ENCODE data around the gene ATPAF2.

Gene ATPAF2

DNA sequence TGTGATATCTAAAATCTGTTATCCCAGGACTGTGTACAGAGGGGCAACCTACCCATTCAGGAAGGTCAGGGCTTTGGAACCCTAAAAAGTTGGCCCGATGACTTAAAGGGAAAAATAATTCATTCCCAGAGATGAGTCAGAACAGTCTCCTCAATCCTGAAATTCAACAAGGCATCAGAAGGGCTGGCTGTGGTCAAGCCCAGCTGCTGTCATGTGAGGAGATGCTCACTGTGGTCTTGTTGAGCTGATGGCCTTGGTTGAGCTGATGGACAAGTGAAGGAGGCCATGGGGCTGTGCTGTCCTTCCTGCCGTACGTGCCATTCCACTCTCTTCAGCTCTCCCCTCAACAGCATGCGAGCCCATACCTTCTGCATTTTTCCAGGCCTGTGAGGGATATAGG lies 27.9 kb upstream of the ATPAF2 start:
- Histone ChIP-seq H3K27ac (no peak overlapping the region), H3K4me3 (no peak overlapping the region), H3K4me2 (no peak overlapping the region), H3K9ac (no peak overlapping the region), H4K20me1 (no peaks in the 10 kb centered on the region), H3K36me3 (peaks cover 54% of the 10 kb centered on the region), H3K9me3 (no peaks in the 10 kb centered on the region), H3K4me1 (peaks cover 8% of the 10 kb centered on the region), H3K27me3 (no peaks in the 10 kb centered on the region)
- no peak for TF ChIP-seq Cebpa-rat (IDR thresholded peaks at IDR 0.05)

DNA sequence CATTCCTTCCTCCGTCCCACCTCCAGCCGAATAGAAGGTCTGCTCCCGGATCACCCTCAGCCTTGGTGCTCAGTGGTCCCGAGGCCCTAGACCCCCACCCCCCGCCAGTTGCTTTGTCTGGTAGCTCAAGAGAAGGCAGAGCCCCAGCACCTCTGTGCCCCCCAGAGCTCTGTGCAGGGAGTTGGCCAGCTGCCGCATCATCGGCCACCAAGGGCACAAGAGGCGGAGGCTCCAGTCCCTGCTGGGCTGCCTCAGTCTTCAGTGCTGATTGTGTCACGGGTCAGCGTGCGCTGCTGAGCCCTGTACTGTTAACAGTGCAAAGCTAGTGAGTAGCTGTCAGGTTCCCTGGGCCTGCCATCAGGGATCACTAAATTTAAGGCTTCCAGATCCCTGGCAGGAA lies 26.6 kb upstream of the ATPAF2 start:
- Histone ChIP-seq H3K4me2 (no peak overlapping the region), H3K27ac (no peak overlapping the region), H4K20me1 (no peaks in the 10 kb centered on the region), H3K9ac (no peak overlapping the region), H3K4me3 (no peak overlapping the region), H3K36me3 (peaks cover 68% of the 10 kb centered on the region), H3K9me3 (no peaks in the 10 kb centered on the region), H3K4me1 (no peaks in the 10 kb centered on the region), H3K27me3 (no peaks in the 10 kb centered on the region)
- TF ChIP-seq Cebpa-rat (IDR thresholded peaks at IDR 0.05) = no peak

DNA sequence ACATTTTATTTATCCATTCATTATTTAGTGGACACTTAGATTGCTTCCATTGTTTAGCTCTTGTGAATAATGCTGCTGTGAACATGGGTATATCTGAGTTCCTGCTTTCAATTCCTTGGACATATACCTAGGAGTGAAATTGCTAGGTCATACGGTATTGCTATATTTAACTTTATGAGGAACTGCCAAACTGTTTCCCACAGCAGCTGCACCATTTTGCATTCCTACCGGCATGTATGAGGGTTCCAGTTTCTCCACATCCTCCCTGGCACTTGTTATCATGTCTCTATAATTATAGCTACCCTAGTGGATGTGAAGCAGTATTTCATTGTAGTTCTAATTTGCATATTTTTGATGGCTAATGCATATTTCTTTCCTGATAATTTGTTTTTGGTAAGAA lies 25.1 kb upstream of the ATPAF2 start:
- Histone ChIP-seq H4K20me1 (no peaks in the 10 kb centered on the region), H3K4me1 (0 out of 2 replicates have a peak, but pooled peaks cover 5% of the 10 kb centered on the region), H3K36me3 (peaks cover 82% of the 10 kb centered on the region)

DNA sequence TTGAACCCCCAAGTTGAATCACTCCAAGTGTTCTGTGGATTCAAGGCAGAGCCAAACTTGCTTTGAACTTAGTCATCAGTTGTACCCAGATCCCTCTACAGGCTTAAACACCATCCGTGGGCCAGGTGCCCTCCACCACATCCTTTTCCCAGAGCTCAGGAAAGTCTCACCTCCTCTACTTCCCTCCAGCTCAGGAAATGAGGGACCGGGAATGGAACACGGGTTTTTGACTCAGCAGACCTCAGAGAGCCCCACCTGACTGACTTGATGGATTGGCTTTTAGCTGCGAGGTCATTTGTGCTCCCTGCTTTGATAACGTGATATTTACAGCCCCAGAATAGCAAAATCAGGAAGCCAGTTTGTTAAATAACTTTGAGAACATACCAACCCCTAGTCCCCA lies 20.3 kb upstream of the ATPAF2 start:
- Histone ChIP-seq H3K36me3 (peaks cover 97% of the 10 kb centered on the region), H3K4me3 (no peak overlapping the region), H4K20me1 (no peaks in the 10 kb centered on the region; the same call in 1 of the 2 replicates), H3K27ac (no peak overlapping the region), H3K9ac (no peak overlapping the region), H3K4me1 (0 out of 2 replicates have a peak, but pooled peaks cover 6% of the 10 kb centered on the region), H3K27me3 (no peaks in the 10 kb centered on the region), H3K9me3 (no peaks in the 10 kb centered on the region), H3K4me2 (no peak overlapping the region)
- no peak for TF ChIP-seq Cebpa-rat (IDR thresholded peaks at IDR 0.05)

More for the DNA sequence above, 25.1 kb upstream of the ATPAF2 start:
- no peak overlapping the region for H3K27ac ChIP-seq
- no peaks in the 10 kb centered on the region for H3K9me3 ChIP-seq
- H3K9ac ChIP-seq = no peak overlapping the region
- H3K4me2 ChIP-seq = no peak overlapping the region
- no peak overlapping the region for H3K4me3 ChIP-seq
- no peak for TF ChIP-seq Cebpa-rat (IDR thresholded peaks at IDR 0.05)
- no peaks in the 10 kb centered on the region for H3K27me3 ChIP-seq

DNA sequence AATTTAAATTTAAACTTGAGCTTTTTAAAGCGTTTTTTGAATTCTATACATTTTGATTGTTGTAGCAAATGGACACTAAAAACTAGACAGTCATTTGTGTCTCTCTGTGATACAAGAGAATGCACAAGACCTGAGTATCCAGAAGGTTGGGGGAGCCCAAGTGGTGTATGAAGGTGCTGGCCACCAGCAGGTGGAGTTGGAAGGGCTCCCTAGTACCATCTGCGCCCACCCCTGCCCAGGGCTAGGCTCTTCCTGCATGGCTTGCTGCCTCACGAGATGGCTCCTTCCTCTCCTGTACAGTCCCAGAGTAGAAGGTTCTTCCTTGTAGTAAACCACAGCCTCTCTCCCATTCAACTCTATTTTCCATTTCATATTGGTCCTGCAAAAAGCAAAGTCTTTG lies 17.2 kb upstream of the ATPAF2 start:
- H3K4me1 ChIP-seq = peaks cover 20% of the 10 kb centered on the region
- no peaks in the 10 kb centered on the region for H3K9me3 ChIP-seq
- no peak overlapping the region for H3K27ac ChIP-seq
- H3K9ac ChIP-seq = no peak overlapping the region
- no peak for TF ChIP-seq Cebpa-rat (IDR thresholded peaks at IDR 0.05)
- H3K4me3 ChIP-seq = no peak overlapping the region
- H4K20me1 ChIP-seq = peaks cover 9% of the 10 kb centered on the region
- peaks cover 78% of the 10 kb centered on the region for H3K36me3 ChIP-seq
- no peaks in the 10 kb centered on the region for H3K27me3 ChIP-seq
- no peak overlapping the region for H3K4me2 ChIP-seq

DNA sequence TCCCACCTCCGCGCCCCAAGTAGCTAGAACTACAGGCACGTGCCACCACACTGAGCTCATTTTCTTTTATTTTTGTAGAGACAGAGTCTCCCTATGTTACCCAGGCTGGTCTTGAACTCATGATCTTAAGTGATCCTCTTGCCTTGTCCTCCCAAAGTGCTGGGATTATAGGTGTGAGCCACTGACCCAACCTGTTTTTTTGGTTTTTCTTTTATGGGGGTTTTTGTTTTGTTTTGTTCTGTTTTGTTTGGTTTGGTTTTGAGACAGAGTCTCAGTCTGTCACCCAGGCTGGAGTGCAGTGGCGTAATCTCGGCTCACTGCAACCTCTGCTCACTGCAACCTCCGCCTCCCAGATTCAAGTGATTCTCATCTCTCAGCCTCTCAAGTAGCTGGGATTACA lies 16.6 kb upstream of the ATPAF2 start:
- Histone ChIP-seq H4K20me1 (peaks cover 9% of the 10 kb centered on the region), H3K27ac (no peak overlapping the region), H3K9me3 (no peaks in the 10 kb centered on the region), H3K36me3 (peaks cover 73% of the 10 kb centered on the region), H3K4me2 (no peak overlapping the region), H3K27me3 (no peaks in the 10 kb centered on the region), H3K4me1 (peaks cover 22% of the 10 kb centered on the region), H3K9ac (no peak overlapping the region), H3K4me3 (no peak overlapping the region)
- TF ChIP-seq Cebpa-rat (IDR thresholded peaks at IDR 0.05) = no peak

DNA sequence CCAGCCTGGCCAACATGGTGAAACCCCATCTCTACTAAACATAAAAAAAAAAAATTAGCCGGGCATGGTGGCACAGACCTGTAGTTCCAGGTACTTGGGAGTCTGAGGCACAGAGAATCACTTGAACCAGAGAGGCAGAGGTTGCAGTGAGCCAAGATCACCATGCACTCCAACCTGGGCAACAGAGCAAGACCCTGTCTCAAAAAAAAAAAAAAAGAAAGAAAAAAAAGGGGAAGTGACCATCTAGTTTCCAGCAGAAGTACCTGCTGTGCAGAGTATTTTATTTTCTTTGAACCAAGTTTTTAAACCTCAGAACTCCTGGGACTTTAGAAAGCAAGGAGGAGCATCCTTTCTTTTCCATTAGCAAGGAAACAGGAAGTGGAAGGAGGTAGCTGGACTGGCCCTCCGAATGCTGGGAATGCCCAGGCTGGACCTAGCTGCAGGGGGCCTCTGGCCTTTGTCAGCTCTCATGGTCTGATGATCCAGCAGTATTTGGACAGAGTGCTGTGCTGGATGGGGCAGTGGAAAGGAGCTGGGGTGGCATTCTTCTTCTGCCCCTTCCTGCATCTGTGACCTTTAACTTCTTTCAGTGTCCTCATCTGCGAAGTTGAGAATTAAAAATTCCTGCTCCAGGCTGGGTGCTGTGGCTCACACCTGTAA lies 6.9 kb upstream of the ATPAF2 start:
- Histone ChIP-seq H4K20me1 (peaks cover 41% of the 10 kb centered on the region), H3K36me3 (peaks cover 67% of the 10 kb centered on the region), H3K27ac (no peak overlapping the region), H3K9me3 (no peaks in the 10 kb centered on the region), H3K27me3 (no peaks in the 10 kb centered on the region), H3K4me2 (no peak overlapping the region), H3K9ac (no peak overlapping the region), H3K4me1 (peaks cover 23% of the 10 kb centered on the region), H3K4me3 (no peak overlapping the region)
- TF ChIP-seq Cebpa-rat (IDR thresholded peaks at IDR 0.05) = no peak

DNA sequence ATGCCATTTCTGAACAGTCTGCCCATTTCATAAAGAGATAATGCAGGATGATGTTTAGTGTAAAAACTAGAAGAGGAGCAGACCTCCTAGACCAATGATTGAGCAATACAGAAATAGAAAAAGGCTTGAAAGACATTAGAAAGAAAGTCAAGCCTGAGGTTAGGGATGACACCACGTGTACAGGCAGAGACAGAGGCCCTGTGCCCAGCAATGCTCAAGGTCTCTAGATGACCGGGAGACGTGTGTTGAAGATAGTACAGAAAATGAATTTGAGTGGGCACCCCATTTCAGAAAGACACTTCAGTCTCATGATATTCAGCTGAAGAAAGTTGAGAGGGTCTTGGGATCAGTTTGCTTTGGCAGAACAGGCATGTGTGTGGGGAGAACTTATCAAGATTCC lies 5.6 kb upstream of the ATPAF2 start:
- Histone ChIP-seq H3K36me3 (peaks cover 57% of the 10 kb centered on the region), H3K4me1 (peaks cover 32% of the 10 kb centered on the region), H3K27me3 (no peaks in the 10 kb centered on the region), H4K20me1 (peaks cover 50% of the 10 kb centered on the region), H3K4me2 (no peak overlapping the region), H3K27ac (no peak overlapping the region), H3K9ac (no peak overlapping the region), H3K9me3 (no peaks in the 10 kb centered on the region), H3K4me3 (no peak overlapping the region)
- TF ChIP-seq Cebpa-rat (IDR thresholded peaks at IDR 0.05) = no peak

DNA sequence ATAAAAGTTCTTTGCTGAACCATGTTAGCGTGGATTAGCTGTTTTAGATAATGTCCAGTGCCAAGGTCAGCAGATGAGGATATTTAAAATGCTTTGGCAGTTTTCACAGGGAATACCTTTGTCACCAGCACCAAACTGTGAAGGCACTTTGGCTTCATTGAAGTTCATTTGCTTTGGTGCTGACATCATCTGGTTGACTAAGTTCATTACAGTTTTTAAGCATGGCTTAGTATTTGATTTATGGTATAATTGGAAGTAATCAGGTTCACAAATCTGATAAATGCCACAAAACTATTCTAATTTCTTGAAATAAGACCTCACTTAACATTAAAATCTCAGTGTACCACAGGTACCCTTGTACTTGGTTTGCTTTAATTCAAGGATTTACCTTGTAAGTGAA lies 4.5 kb upstream of the ATPAF2 start:
- Histone ChIP-seq H3K27me3 (no peaks in the 10 kb centered on the region), H3K4me3 (no peak overlapping the region), H4K20me1 (peaks cover 50% of the 10 kb centered on the region), H3K9me3 (no peaks in the 10 kb centered on the region), H3K9ac (no peak overlapping the region), H3K36me3 (peaks cover 47% of the 10 kb centered on the region), H3K4me2 (no peak overlapping the region), H3K27ac (no peak overlapping the region), H3K4me1 (peaks cover 32% of the 10 kb centered on the region)
- TF ChIP-seq Cebpa-rat (IDR thresholded peaks at IDR 0.05) = no peak

DNA sequence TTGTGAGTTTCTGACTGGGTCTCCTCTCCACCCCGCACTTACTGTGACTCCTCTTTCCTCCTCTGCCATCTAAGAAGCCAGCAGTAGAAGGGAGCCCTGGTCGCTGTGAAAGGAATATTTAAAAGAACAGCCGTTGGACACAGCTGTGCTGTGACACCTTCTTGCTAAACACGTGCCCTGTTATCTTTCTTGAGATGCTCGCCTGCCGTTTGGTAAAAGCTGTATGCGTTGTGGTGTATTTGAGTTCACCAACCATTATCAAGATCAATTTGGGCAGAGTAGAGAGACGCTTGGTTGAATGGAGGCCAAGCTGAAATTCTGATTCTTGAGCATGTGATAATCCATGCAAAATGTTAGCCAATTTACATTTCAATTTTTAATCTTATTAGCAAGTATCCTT lies 4.0 kb upstream of the ATPAF2 start:
- Histone ChIP-seq H3K36me3 (peaks cover 42% of the 10 kb centered on the region), H3K9me3 (no peaks in the 10 kb centered on the region), H3K27ac (no peak overlapping the region), H3K4me1 (peaks cover 36% of the 10 kb centered on the region), H4K20me1 (peaks cover 53% of the 10 kb centered on the region), H3K4me3 (no peak overlapping the region), H3K27me3 (no peaks in the 10 kb centered on the region), H3K9ac (no peak overlapping the region), H3K4me2 (no peak overlapping the region)
- no peak for TF ChIP-seq Cebpa-rat (IDR thresholded peaks at IDR 0.05)

DNA sequence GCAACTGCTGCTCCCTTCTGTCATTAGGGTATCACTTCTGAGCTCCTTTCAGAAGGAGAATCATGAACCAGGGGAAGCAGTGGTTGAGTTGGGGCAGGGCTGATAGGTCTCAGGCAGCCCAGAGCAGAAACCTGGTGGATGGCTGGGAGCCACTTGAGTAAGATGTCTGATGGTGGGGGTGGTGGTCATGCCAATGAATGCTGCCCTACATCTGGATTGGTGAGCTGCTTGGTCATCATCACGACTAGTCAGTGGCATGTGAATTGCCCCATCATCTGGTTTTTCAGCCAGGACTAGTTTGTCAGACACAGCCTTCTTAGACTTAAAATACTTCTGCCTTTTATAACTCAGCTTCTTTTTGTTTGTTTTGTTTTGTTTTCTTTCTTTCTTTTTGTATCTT lies 2.8 kb upstream of the ATPAF2 start:
- Histone ChIP-seq H4K20me1 (peaks cover 65% of the 10 kb centered on the region), H3K27me3 (no peaks in the 10 kb centered on the region), H3K4me2 (peak overlapping the region; percentile 88), H3K4me1 (peaks cover 48% of the 10 kb centered on the region), H3K27ac (no peak overlapping the region), H3K4me3 (no peak overlapping the region), H3K9me3 (no peaks in the 10 kb centered on the region), H3K9ac (no peak overlapping the region), H3K36me3 (peaks cover 30% of the 10 kb centered on the region)
- TF ChIP-seq Cebpa-rat (IDR thresholded peaks at IDR 0.05) = no peak
